AG08395 (cell line): ENCODE measurements around the gene LPCAT3.
"Not testable (repeated sequence)": the region's sequence is repeated elsewhere in the genome, so short reads cannot be mapped to it uniquely, and the experiment has no call there.

Experiments used
- DNase-seq: peaks from one replicate; pipeline ENCODE4 v3.0.0; 2012; ENCODE audit warnings: mixed read lengths, low spot score

LPCAT3 gene

DNA sequence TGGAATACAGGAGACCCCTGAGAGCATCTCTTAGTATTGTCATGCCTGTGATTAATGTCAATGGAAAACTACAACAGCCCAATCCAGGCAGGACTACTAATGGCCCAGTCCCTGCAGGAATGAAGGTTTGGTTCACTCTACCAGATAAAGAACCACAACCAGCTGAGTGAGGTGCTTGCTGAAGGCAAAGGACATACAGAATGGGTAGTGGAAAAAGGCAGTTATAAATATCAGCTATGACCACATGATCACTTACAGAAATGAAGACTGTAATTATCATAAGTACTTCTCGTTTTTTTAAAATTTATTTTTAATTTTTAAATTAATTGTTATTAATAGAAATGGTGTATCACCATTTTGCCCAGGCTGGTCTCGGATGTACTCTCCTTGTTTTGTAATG lies 17.2 kb upstream of the LPCAT3 start:
- no peak for DNase-seq

DNA sequence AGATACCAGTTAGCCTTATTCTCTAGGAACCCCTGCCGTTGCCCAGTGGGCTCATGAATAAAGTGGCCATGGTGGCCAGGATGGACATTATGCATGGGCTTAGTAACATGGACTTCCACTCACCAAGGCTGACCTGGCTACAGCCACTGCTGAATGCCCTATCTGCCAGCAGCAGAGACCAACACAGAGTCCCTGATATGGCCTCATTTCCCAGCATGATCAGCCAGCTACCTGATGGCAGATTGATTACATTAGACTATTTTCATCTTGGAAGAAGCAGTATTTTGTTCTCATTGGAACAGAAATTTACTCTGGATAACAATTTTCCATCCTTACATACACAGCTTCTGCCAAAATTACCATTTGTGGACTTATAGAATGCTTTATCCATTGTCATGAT lies 16.2 kb upstream of the LPCAT3 start:
- no peak for DNase-seq

DNA sequence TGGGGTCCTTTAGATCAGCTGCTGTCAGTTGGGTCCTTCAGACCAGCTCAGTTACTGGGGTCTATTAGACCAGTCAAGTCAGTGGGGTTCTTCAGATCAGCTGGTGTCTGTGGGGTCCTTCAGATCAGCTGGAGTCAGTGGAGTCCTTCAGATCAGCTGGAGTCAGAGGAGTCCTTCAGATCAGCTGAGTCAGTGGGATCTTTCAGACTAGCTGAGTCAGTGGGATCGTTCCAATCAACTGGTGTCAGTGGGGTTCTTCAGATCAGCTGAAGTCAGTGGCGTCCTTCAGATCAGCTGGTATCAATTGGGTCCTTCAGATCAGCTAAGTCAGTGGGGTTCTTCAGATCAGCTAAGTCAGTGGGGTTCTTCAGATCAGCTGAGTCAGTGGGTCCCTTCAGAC lies 14.7 kb upstream of the LPCAT3 start:
- DNase-seq, result no peak

DNA sequence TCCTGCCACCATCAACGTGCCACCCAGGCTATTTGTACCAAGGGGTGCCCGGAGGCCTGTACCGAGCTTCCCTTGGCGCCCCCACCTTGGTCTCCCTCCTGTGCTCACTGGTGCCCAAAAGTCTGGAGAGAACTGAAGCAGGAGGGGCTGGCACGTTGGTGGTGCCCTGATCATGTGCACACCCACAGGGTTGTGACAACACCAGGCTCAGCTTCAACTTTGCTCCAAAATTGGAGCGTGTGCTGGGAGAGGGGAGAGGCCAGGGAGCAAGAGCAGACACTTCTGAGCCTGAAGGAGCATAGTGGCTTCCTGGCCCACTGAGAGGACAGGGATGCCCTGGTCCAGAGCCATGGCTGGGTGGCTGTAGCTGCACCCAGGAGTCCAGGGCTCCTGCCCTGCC lies 13.0 kb upstream of the LPCAT3 start:
- no peak for DNase-seq

DNA sequence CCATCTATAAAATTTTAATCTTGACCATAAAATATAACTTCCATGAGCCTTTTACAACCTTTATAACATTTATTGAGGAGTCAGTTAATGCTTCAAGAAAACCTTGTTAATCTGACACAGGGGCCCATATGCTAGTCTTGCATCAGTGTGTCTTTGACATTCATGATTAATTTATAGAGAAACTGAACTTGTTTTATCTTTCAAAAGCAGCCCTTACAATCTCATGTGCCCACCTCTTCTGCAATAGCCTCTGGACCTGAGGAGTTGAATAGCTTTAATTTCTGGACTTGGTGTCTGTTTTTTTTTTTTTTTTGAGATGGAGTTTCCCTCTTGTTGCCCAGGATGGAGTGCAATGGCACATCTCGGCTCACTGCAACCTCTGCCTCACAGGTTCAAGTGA lies 8.6 kb upstream of the LPCAT3 start:
- no peak for DNase-seq

DNA sequence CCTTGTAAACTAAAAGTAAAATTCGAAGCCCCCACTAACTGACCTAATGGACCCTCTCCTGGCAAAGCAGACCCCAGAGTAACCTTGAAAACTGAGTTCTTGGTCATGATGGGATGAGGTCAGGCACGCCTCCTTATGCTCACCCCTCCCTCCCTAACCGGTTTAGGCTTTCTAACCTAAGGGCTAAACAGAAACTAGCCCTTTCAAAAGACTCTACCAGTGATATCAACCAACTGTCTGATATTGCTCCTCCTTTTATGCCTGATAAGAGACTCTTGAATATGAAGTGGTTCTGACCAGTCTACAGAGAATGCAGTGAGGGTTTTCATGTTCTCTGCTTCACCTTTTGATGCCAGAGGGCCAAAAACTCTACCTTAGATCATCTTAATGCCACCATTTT lies 4.8 kb upstream of the LPCAT3 start:
- no peak for DNase-seq

DNA sequence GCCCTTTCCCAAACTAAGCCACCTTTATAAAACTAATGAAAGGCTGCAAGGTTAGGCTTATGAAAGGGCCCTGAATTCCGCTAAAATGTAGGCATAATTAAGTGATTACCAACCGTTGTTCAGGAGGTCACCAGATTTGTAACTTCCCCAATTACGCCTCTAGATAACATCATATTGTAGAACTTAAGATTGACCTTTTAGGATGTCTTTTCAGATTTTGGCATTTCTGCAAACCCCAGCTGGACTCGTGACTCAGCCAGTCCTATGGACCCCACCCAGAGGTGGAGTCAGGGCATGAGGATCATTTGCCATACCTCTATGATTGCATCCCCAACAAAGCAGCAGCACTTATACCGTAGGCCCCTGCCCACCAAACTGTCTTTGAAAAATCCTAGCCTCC lies 3.7 kb upstream of the LPCAT3 start:
- DNase-seq, result no peak

DNA sequence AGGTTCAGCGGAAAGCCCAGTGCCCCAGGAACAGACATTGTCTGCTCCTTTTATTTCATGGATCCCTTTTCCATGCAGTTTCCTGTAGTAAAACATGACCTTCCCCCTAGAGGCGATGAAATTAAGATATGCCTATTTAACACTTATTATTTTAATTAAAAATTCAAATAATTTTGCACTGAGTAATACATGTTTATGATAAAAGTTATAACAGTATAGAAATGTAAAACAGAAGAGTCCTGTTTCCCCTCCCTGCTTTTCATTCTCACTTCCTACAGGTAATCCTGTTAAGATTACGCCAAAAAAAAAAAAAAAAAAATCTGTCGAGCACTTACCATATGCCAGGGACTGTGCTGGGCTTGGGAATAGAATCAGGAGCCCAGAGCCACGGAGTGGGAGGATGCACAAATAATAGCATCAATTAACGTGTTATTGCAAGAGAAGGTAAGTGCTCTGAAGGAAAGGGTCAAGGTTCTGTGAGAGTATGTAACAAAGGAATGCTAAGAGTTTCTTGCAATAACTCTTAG lies 830 bp upstream of the LPCAT3 start:
- DNase-seq, result no peak

DNA sequence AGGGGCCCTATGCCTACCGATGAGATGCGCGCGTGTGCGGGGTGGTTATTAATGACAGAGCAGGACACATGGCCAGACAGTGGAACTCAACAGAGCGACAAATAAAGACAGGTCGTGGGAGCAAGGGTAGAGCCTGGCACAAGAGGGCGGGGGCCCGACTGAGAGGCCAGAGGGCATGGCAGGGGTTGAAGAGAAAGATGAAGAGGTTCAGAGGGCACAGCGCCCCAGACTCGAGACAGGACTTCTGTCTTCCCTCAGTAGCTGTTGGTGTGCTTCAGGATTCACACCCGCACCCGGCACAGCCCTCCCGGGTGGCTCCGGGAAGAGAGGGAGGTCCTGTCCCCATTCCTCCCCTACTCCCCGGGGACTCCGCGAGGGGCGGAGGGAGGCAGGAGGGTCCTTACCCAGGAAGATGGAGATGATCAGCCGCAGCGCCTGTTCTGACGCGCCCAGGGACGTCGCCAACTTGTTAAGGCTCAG lies 366 bp downstream of the LPCAT3 start:
- DNase-seq, result peak; percentile 8

DNA sequence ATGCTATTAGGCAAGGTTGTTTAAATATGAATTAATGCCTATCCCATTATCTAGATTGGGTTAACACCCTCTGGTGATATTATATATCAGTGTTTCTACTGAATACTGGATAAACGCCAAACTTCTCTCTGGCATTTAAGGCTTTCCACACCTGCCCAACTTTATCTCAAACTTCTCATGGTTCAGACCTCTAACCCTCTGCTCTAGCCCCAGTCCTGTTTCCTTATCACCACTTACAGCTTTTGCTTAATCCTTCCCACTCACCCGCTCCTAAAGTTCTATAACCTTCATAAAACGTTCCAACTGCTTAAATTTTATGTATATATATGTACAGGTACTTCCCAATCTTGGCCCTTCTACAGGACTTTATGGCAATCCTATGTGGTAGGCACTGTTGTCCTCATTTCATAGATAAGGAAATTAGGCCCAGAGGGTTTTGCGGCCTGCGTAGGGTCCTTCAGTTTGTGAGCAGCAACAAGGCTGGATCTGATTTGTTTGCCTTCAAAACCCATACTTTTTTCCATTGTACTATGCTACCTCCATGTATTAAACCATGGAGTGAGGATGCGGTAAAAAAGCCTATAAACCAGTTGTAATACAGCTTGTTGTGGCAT lies 1.2 kb downstream of the LPCAT3 start:
- DNase-seq, result no peak

DNA sequence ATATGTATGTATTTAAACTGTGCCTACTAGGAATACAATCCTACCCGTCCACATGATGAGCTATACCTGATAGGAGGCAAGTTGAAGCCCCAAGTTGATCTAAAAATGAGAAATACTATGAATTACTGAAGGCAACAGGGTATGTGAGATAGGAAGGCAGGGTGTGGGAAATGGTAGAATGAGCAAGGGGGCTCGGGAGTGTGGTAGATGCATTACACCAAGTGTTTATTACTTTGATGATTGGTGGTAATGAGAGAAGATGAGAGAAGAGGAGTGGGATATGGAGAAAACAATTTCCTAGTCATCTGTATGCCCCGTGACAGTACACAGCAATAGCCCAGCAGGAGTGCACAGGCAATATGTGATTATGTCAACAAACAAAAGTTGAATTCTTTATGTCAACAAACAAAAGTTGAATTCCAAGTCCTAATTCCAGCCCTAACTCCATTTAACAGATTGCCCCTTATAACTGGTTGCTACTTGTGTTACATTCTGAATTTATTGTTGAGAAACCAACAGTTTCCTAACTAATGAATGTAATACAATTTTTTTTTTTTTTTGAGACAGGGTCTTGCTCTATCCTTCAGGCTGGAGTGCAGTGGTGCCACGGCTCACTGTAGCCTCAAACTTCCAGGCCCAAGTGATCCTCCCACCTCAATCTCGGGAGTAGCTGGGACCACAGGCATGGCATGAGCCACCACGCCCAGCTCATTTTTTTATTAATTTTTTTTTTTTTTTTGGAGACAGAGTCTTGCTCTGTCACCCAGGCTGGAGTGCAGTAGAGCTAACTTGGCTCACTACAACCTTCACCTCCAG lies 2.5 kb downstream of the LPCAT3 start:
- no peak for DNase-seq

DNA sequence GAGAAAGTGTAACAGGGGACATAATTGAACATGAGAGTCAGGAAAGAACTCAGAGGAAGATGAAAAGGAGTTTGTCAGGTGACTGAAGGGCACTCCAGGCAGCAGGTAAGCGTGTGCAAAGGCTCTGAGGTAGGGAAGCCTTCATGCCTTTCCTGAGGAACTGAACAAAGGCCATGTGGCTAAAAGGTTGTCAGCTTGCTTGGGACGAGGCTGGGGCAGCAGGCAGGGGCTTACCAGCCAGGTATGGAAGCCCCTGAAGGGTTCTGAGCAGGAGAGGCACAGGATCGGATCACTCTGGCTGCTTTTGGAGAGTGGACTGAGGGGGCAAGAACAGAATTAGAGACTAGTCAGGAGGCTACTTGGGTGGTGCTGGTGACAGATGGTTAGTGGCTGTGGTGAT lies 5.2 kb downstream of the LPCAT3 start:
- DNase-seq, result no peak

DNA sequence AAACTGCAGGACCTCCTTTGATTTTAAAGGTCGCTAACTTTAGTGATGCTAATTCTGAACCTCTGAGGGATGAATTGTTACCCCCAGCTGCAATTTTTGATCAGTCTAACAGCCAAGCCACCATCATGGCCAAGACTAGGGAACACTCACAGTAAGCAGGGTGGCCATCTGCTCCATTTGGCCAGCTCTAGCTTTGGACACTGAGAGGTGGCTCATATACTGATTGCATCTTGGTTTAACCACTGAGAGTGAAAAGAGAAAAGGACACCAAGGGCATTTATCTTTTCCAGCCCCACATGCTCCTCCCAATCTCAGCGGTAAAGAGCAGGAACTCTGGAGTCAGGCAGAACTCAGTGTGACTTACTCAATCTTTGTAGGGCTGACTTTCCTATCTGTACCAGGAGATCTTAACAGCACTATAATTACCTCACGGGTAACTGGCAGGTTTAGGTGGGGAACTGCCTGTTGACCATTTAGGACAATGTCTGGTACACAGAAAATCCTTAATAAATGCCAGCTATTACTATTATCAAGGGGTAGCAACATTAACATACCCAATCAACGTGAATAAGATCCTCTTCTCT lies 6.2 kb downstream of the LPCAT3 start:
- DNase-seq, result no peak

DNA sequence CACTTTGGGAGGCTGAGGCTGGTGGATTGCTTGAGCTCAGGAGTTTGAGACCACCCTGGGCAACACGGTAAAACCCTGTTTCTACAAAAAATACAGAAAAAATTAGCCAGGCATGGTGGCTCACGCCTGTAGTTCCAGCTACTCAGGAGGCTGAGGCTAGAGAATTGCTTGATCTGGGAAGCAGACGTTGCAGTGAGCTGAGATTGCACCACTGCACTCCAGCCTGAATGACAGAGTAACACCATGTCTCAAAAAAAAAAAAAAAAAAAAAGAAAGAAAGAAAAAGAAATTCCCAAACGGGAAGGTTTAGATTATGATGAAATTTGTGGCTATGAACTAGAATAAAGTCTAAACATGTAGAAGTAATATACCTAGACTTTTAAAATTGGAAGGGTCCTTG lies 6.9 kb downstream of the LPCAT3 start:
- DNase-seq, result not testable (repeated sequence)

DNA sequence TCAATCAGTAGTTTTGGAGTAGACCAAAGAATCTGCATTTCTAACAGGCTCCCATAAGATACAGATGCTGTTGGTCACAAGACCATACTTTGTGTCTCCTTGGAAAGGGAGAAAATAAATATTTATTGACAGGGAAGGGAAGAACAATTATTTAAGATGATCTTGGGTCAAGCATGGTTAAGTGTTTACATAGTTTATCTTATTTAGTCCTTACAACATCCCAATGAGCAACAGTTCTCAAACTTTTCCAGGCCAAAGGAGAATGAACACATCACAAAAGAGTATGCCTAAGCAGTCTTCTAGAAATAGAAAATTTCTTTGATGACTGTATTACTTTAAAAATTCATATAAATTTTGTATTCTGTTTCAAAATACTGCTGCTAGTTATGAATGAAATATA lies 8.8 kb downstream of the LPCAT3 start:
- DNase-seq, result no peak

DNA sequence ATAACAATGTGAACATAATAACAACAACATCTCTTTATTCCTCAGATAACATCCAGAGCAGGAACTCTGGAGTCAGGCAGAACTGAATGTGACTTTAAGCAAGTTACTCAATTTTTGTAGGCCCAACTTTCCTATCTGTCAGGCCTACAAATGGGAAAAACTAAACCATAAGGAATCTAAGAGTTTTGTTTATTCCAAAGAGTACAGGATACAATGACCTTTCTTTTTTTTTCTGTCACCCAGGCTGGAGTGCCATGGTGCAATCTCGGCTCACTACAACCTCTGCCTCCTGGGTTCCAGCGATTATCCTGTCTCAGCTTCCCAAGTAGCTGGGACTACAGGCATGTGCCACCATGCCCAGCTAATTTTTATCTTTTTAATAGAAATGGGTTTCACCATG lies 9.4 kb downstream of the LPCAT3 start:
- no peak for DNase-seq

DNA sequence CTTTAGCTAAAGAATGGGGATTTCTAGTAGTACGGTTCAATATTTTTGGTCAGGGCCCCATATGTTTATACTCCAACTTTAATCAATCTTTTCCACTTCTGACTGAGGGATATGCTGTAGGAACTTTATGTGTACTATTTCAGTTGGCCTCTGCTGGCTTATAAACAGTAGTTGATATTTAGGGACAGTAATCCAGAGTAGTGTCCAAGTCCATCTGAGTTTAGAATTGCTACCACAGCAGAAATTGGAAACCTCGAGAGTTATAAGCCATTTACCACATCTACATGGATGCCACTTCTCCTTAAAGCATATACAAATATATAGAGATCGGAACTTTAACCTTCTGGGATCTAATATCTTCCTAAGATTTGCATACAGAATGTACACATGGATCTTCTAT lies 11.6 kb downstream of the LPCAT3 start:
- no peak for DNase-seq

DNA sequence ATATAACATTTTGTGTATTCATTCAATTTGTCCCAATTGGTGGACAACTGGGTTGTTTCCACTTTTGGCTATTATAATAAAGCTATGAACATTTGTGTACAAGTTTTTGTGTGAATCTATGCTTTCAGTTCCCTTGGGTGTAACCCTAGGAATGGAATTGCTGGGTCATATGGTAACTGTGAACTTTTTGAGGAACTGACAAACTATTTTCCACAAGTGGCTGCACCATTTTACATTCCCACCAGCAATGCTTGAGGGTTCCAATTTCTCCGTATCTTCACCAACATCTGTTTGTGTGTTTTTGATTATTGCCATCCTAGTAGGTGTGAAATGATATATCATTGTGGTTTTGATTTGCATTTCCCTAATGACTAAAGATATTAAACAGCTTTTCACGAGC lies 13.0 kb downstream of the LPCAT3 start:
- DNase-seq, result no peak

DNA sequence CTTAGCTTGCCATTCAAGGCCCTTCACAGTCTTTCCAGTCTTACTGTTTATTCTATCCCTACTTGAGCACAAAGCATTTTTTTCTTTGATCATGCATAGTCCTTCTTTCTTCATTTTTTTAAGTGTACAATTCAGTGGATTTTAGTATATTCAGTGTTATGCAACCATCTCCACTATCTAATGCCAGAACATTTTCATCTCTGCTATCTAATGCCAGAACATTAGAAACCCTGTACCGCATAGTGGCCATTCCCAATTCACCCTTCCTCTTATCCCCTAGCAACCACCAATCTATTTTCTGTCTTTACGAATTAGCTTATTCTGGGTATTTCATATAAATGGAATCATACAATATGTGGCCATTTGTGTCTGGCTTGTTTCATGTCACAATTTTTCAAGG lies 13.4 kb downstream of the LPCAT3 start:
- no peak for DNase-seq

DNA sequence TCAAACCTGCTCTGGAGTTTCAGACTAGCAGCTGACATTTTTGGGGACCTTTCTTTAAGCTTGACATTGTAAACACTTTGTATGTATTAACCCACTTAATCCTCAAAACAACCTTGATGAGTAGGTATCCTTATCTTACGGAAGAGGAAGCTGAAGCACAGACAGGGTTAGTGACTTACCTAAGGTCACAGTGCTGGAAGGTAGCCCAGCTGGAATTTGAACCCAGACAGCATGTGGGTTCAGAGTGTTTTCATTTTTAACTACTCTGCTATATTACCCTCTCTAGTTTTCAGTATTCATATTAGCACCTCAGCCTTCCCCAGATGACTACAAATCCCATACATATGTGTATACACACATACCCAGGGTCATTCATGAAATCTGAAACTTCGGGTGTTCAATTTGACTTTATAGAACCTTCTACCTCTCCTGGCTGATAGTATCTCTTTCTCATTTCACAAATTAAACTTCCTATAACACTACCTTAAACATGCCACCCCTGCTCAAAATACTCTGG lies 13.9 kb downstream of the LPCAT3 start:
- DNase-seq, result no peak

DNA sequence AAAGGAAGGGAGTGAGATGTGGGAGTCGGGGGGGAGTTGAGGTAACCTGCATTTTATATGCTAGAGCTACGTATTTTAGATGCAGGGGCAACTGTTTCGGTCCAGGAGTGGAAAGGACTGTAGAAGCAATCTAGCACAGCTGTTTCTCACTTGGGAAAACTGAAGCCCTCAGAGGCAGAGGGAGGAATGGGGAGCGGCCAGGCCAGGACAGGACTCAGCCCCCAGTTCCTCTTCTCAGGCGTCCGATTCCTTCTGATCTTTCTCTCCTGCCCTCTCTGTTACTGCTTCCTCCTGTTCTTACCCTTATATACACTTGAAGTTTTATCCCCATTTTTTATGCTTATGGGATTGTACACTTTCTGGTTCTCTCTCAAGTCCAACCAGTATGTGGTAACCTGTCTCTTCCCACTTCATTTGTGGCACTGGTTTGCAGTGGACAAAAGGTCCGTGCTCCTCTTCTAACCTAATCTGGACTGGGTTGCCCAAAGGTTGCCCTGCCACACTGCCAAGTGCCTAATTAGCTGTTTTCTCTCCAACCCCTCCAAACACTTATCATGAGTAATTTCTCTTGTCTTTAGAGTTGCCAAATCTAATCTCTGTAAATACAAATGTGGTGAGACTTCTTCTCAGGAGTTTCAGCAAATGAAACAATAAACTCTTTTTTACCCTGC lies 16.2 kb downstream of the LPCAT3 start:
- no peak for DNase-seq

DNA sequence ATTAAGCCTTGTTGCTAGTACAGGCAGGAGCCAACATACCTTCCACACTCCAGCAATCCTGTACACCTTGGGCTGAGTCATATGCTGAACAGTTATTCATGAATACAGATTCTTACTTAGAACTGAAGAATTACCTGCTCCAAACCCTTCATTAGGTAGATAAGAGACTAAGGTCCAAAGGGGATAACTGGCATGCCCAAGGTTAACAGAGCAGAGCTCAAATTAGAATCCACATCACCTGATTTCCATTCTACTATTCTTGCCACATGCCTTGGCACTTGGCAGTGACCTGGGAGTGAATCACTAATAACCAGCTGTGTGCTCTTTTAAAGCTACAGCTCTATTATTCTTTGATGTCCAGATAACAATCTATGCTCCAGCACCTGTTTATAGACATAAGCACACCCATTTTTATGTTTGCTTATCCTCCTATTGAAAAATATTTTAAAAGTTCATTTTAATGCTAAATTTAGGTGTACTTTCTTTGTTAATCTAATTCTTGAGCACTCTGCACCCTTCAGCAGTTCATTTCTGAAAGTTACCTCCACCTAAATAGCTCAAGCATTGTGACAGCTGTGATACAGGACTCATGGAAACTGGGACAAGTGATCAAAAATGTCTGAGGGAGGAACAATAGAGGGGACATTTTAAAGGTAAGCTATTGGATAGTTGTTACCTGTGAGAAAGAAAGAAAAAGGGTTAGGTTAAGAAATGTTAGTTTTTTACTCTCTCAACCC lies 19.4 kb downstream of the LPCAT3 start:
- no peak for DNase-seq
